Measurements from ENCODE around the gene TP53RK.

Gene TP53RK

GRCh38 chr20:46708172-46708860 is 19.1 kb upstream of the TP53RK start:
- DNase-seq (ENCODE audit: low read depth) = no peak
- no peak overlapping the region for H3K4me3 ChIP-seq (ENCODE audit: control insufficient read depth, low read depth, low read length)
- TF ChIP-seq, protein P1, sequence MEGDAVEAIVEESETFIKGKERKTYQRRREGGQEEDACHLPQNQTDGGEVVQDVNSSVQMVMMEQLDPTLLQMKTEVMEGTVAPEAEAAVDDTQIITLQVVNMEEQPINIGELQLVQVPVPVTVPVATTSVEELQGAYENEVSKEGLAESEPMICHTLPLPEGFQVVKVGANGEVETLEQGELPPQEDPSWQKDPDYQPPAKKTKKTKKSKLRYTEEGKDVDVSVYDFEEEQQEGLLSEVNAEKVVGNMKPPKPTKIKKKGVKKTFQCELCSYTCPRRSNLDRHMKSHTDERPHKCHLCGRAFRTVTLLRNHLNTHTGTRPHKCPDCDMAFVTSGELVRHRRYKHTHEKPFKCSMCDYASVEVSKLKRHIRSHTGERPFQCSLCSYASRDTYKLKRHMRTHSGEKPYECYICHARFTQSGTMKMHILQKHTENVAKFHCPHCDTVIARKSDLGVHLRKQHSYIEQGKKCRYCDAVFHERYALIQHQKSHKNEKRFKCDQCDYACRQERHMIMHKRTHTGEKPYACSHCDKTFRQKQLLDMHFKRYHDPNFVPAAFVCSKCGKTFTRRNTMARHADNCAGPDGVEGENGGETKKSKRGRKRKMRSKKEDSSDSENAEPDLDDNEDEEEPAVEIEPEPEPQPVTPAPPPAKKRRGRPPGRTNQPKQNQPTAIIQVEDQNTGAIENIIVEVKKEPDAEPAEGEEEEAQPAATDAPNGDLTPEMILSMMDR (IDR thresholded peaks at IDR 0.05; ENCODE audit: control insufficient read depth, insufficient read depth, low read depth, low read length, missing control alignments) = peak; percentile 5

GRCh38 chr20:46706242-46706641 is 17.0 kb upstream of the TP53RK start:
- no peak overlapping the region for H3K4me3 ChIP-seq (ENCODE audit: control insufficient read depth, low read depth, low read length)
- DNase-seq (ENCODE audit: low read depth) = no peak
- TF ChIP-seq, protein P1 (IDR thresholded peaks at IDR 0.05; ENCODE audit: control insufficient read depth, insufficient read depth, low read depth, low read length, missing control alignments) = no peak

GRCh38 chr20:46705378-46705729 is 16.1 kb upstream of the TP53RK start:
- DNase-seq (ENCODE audit: low read depth) = peak; percentile 88
- TF ChIP-seq, protein P1 (IDR thresholded peaks at IDR 0.05; ENCODE audit: control insufficient read depth, insufficient read depth, low read depth, low read length, missing control alignments) = no peak
- no peak overlapping the region for H3K4me3 ChIP-seq (ENCODE audit: control insufficient read depth, low read depth, low read length)

DNA sequence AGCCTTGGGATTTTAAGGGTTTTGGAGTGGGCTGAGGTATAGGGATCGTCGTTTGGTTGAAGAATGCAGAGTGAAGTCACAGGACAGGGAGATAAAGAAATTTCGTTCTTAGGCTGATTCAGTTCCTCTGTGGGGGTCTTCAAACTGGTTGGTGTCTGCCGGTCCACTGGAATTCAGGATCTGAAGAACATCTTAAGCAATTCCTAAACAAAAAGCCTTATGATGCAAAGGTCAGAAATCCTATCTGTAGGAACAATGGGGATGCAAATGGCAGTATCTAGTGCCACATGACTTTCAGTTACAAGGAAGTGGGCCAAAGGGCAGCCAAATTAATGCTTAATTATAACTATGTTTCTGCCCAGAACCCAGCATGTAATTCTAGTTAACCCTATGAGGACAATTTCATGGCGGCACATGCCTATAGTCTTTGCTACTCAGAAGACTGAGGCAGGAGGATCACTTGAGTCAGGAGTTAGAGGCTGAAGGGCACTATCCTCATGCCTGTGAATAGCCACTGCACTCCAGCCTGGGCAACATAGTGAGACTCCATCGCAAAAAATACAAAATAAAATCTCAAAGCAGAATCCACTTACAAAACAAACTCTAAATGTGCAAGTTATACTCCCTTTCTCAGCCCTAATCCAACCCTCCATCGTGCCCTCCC is 15.6 kb upstream of the TP53RK start:
- H3K4me3 ChIP-seq (ENCODE audit: control insufficient read depth, low read depth, low read length) = no peak overlapping the region
- no peak for DNase-seq (ENCODE audit: low read depth)
- TF ChIP-seq, protein P1 (IDR thresholded peaks at IDR 0.05; ENCODE audit: control insufficient read depth, insufficient read depth, low read depth, low read length, missing control alignments) = no peak

- no peak overlapping the region for H3K4me3 ChIP-seq (ENCODE audit: control insufficient read depth, low read depth, low read length)
- DNase-seq (ENCODE audit: low read depth) = no peak
- TF ChIP-seq, protein P1 (IDR thresholded peaks at IDR 0.05; ENCODE audit: control insufficient read depth, insufficient read depth, low read depth, low read length, missing control alignments) = no peak
Observed at GRCh38 chr20:46703435-46703834, 14.2 kb upstream of the TP53RK start.

GRCh38 chr20:46702447-46703203 is 13.4 kb upstream of the TP53RK start:
- TF ChIP-seq, protein P1 (IDR thresholded peaks at IDR 0.05; ENCODE audit: control insufficient read depth, insufficient read depth, low read depth, low read length, missing control alignments) = no peak
- H3K4me3 ChIP-seq (ENCODE audit: control insufficient read depth, low read depth, low read length) = no peak overlapping the region
- DNase-seq (ENCODE audit: low read depth) = no peak

Measured in AG09309 (cell line).